Activated naive CD4-positive, alpha-beta T cell treated with anti-CD3 and anti-CD28 coated beads, Interleukin-2, amount 50 U/mL, for 24 hours (primary cell): Measurements from ENCODE around the gene PCDHB8.
"Not testable (repeated sequence)": the region's sequence is repeated elsewhere in the genome, so short reads cannot be mapped to it uniquely, and the experiment has no call there.

Experiments used
- H3K27ac Mint-ChIP-seq: one replicate; pipeline ENCODE4 v1.8.0; 2021; ENCODE audit warnings: mild to moderate bottlenecking, mixed read lengths
- H3K27me3 Mint-ChIP-seq: one replicate; pipeline ENCODE4 v1.8.0; 2021; ENCODE audit warnings: mixed read lengths
- H3K36me3 Mint-ChIP-seq: one replicate; pipeline ENCODE4 v1.8.0; 2021; ENCODE audit warnings: mixed read lengths
- H3K4me1 Mint-ChIP-seq: one replicate; pipeline ENCODE4 v1.8.0; 2021; ENCODE audit warnings: mixed read lengths
- H3K4me3 Mint-ChIP-seq: one replicate; pipeline ENCODE4 v1.8.0; 2021; ENCODE audit warnings: mild to moderate bottlenecking, mixed read lengths
- H3K9me3 Mint-ChIP-seq: one replicate; pipeline ENCODE4 v1.8.0; 2021; ENCODE audit warnings: mixed read lengths

PCDHB8 gene

GRCh38 chr5:141174291-141175104 is 3.1 kb upstream of the PCDHB8 start:
- H3K27me3 Mint-ChIP-seq, result peaks cover 21% of the 10 kb centered on the region
- H3K4me1 Mint-ChIP-seq, H3K9me3 Mint-ChIP-seq, H3K27ac Mint-ChIP-seq, H3K4me3 Mint-ChIP-seq, H3K36me3 Mint-ChIP-seq: not testable (repeated sequence)

- Mint-ChIP-seq H3K4me1 (peaks cover 4% of the 10 kb centered on the region), H3K36me3 (no peaks in the 10 kb centered on the region), H3K27me3 (peaks cover 23% of the 10 kb centered on the region), H3K27ac (no peak overlapping the region), H3K4me3 (no peak overlapping the region), H3K9me3 (peaks cover 10% of the 10 kb centered on the region)
These were observed 1.7 kb upstream of the PCDHB8 start for GRCh38 chr5:141175933-141176332.

GRCh38 chr5:141179371-141179770 is 1.8 kb downstream of the PCDHB8 start:
- not testable (repeated sequence) for H3K36me3 Mint-ChIP-seq, H3K4me1 Mint-ChIP-seq, H3K4me3 Mint-ChIP-seq, H3K27ac Mint-ChIP-seq
- Mint-ChIP-seq H3K9me3 (peaks cover 16% of the 10 kb centered on the region), H3K27me3 (peaks cover 30% of the 10 kb centered on the region)

- Mint-ChIP-seq H3K9me3 (peaks cover 20% of the 10 kb centered on the region), H3K27me3 (peaks cover 34% of the 10 kb centered on the region)
- H3K4me3 Mint-ChIP-seq, H3K36me3 Mint-ChIP-seq, H3K4me1 Mint-ChIP-seq, H3K27ac Mint-ChIP-seq: not testable (repeated sequence)
These were observed 2.3 kb downstream of the PCDHB8 start for GRCh38 chr5:141179876-141180275.

GRCh38 chr5:141180313-141180712 is 2.7 kb downstream of the PCDHB8 start:
- Mint-ChIP-seq H3K36me3 (peaks cover 7% of the 10 kb centered on the region), H3K4me1 (no peaks in the 10 kb centered on the region), H3K4me3 (no peak overlapping the region), H3K27me3 (peaks cover 37% of the 10 kb centered on the region), H3K27ac (no peak overlapping the region), H3K9me3 (peaks cover 25% of the 10 kb centered on the region)

GRCh38 chr5:141182248-141182647 is 4.7 kb downstream of the PCDHB8 start, which contains the start of gene PCDHB16:
TSS of gene PCDHB16 (plus strand) at chr5:141182387. CDS start at chr5:141182560, 173 bp downstream.
- peaks cover 10% of the 10 kb centered on the region for H3K36me3 Mint-ChIP-seq
- H3K4me3 Mint-ChIP-seq, result no peak within 1 kb of the TSS
- H3K27ac Mint-ChIP-seq, result no peak within 1 kb of the TSS
- peaks cover 7% of the 10 kb centered on the region for H3K4me1 Mint-ChIP-seq
- H3K27me3 Mint-ChIP-seq, result peaks cover 46% of the 10 kb centered on the region
- peaks cover 31% of the 10 kb centered on the region for H3K9me3 Mint-ChIP-seq

- Mint-ChIP-seq H3K27me3 (peaks cover 52% of the 10 kb centered on the region), H3K36me3 (peaks cover 15% of the 10 kb centered on the region), H3K9me3 (peaks cover 39% of the 10 kb centered on the region)
- not testable (repeated sequence) for H3K27ac Mint-ChIP-seq, H3K4me3 Mint-ChIP-seq, H3K4me1 Mint-ChIP-seq
These were observed 6.7 kb downstream of the PCDHB8 start for GRCh38 chr5:141184117-141184855.

- no peak within 1 kb of the TSS for H3K27ac Mint-ChIP-seq
- H3K27me3 Mint-ChIP-seq, result peaks cover 55% of the 10 kb centered on the region
- H3K4me3 Mint-ChIP-seq, result peak within 1 kb of the TSS; percentile 15
- peaks cover 35% of the 10 kb centered on the region for H3K9me3 Mint-ChIP-seq
- peaks cover 7% of the 10 kb centered on the region for H3K4me1 Mint-ChIP-seq
- peaks cover 16% of the 10 kb centered on the region for H3K36me3 Mint-ChIP-seq
These were observed 9.4 kb downstream of the PCDHB8 start, which contains the start of gene PCDHB9 for GRCh38 chr5:141186897-141187512. TSS of gene PCDHB9 (plus strand) at chr5:141187161. CDS start at chr5:141187319, 158 bp downstream.

- Mint-ChIP-seq H3K27me3 (peaks cover 50% of the 10 kb centered on the region), H3K36me3 (peaks cover 13% of the 10 kb centered on the region), H3K9me3 (peaks cover 23% of the 10 kb centered on the region)
- H3K27ac Mint-ChIP-seq, H3K4me3 Mint-ChIP-seq, H3K4me1 Mint-ChIP-seq: not testable (repeated sequence)
These were observed 11.1 kb downstream of the PCDHB8 start for GRCh38 chr5:141188682-141189081.

GRCh38 chr5:141189131-141189530 is 11.5 kb downstream of the PCDHB8 start:
- H3K27ac Mint-ChIP-seq, H3K4me1 Mint-ChIP-seq, H3K4me3 Mint-ChIP-seq: not testable (repeated sequence)
- peaks cover 13% of the 10 kb centered on the region for H3K36me3 Mint-ChIP-seq
- peaks cover 51% of the 10 kb centered on the region for H3K27me3 Mint-ChIP-seq
- H3K9me3 Mint-ChIP-seq, result peaks cover 23% of the 10 kb centered on the region

- no peak within 1 kb of the TSS for H3K27ac Mint-ChIP-seq
- peaks cover 43% of the 10 kb centered on the region for H3K27me3 Mint-ChIP-seq
- H3K36me3 Mint-ChIP-seq, result peaks cover 15% of the 10 kb centered on the region
- peaks cover under 1% of the 10 kb centered on the region for H3K4me1 Mint-ChIP-seq
- H3K4me3 Mint-ChIP-seq, result no peak within 1 kb of the TSS
- H3K9me3 Mint-ChIP-seq, result peaks cover 13% of the 10 kb centered on the region
These were observed 14.6 kb downstream of the PCDHB8 start, which contains the start of gene PCDHB10 for GRCh38 chr5:141192110-141192725. TSS of gene PCDHB10 (plus strand) at chr5:141192353. CDS start at chr5:141192553, 200 bp downstream.

- H3K4me3 Mint-ChIP-seq, H3K4me1 Mint-ChIP-seq, H3K27ac Mint-ChIP-seq: not testable (repeated sequence)
- H3K9me3 Mint-ChIP-seq, result peaks cover 20% of the 10 kb centered on the region
- peaks cover 15% of the 10 kb centered on the region for H3K36me3 Mint-ChIP-seq
- peaks cover 48% of the 10 kb centered on the region for H3K27me3 Mint-ChIP-seq
These were observed 16.7 kb downstream of the PCDHB8 start for GRCh38 chr5:141194332-141194731.

- Mint-ChIP-seq H3K9me3 (peaks cover 20% of the 10 kb centered on the region), H3K4me3 (no peak overlapping the region), H3K27me3 (peaks cover 50% of the 10 kb centered on the region), H3K27ac (no peak overlapping the region), H3K4me1 (no peaks in the 10 kb centered on the region), H3K36me3 (peaks cover 17% of the 10 kb centered on the region)
These were observed 18.8 kb downstream of the PCDHB8 start for GRCh38 chr5:141196363-141196762.

- no peak within 1 kb of the TSS for H3K27ac Mint-ChIP-seq
- no peak within 1 kb of the TSS for H3K4me3 Mint-ChIP-seq
- H3K36me3 Mint-ChIP-seq, result peaks cover 13% of the 10 kb centered on the region
- H3K9me3 Mint-ChIP-seq, result peaks cover 20% of the 10 kb centered on the region
- peaks cover 41% of the 10 kb centered on the region for H3K27me3 Mint-ChIP-seq
- H3K4me1 Mint-ChIP-seq, result no peaks in the 10 kb centered on the region
These were observed 22.0 kb downstream of the PCDHB8 start, which contains the start of gene PCDHB11 for GRCh38 chr5:141199359-141200235. TSS of gene PCDHB11 (plus strand) at chr5:141199627. CDS start at chr5:141199775, 148 bp downstream.
